ENCODE measurements around the gene YAP1.
"Not testable (repeated sequence)": the region's sequence is repeated elsewhere in the genome, so short reads cannot be mapped to it uniquely, and the experiment has no call there.

Gene YAP1

DNA sequence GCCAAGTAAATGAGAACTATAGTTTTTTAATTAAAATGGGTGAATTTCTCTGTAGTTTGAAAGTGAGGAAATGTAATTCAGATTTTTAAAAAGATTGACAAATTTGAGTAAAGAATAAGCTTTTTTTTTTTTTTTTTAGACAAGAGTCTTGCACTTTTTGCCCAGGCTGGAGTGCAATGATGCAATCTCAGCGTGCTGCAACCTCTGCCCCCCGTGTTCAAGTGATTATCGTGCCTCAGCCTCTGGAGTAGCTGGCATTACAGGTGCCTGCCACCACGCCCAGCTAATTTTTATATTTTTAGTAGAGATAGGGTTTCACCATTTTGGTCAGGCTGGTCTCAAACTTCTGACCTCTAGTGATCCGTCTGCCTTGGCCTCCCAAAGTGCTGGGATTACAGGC lies 90.1 kb downstream of the YAP1 start:
- DNase-seq (ENCODE audit: low read depth in 2 of 2): not testable (repeated sequence)

DNA sequence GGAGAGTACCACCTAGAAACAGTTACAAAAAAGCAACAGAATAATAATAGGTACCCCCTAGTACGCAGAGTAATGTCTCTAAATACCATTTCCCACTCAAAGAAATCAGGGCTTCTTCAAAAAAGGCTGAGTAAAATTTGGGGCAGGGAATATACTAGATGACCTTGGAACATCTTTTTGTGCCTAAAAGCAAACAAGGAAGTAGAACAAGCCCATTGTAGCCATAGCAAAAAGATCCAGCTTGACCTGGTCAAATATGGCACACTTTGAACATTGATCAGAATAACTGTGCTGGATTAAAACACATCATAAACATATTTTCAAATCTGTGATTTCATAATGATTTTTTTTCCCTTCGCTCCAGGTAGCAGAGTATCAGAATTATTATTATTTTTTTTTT lies 91.5 kb downstream of the YAP1 start:
- DNase-seq (ENCODE audit: low read depth in 2 of 2): no peak

DNA sequence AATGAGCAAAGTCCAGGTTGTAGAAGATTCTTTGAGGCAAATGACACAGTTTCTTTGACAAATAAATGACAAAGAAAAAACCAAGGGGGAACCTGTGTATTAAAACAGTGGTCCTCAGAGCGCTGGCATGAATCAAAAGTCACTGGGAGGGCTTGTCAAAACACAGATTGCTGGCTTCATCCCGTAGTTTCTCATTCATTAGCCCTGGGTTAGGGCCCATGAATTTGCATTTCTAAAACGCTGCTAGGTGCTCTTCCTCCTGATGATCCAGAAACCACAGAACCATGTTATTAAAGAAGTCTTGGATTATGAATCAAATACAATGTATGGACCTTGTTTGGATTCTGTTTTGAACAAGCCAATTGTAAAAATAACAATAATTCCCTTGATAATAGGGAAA lies 92.7 kb downstream of the YAP1 start:
- DNase-seq (ENCODE audit: low read depth in 2 of 2): no peak

DNA sequence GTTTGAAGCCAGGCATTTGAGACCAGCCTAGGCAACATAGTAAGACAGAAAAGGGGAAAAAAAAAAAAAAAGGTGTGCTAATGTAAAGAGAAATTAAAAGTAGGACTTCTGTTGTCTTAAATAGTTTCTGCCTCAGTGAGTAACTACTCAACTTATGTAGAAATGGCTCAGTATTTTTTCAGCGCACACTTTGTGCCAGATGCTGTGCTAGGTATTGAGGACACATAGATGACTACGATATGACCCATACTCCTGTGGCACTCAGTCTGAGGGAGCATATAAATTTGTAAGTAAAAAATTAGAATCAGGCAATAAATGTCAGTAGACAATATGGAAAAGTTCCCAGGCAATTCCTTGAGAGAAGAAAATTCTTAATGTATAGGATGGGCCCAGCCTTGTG lies 93.9 kb downstream of the YAP1 start:
- DNase-seq (ENCODE audit: low read depth in 2 of 2): no peak

DNA sequence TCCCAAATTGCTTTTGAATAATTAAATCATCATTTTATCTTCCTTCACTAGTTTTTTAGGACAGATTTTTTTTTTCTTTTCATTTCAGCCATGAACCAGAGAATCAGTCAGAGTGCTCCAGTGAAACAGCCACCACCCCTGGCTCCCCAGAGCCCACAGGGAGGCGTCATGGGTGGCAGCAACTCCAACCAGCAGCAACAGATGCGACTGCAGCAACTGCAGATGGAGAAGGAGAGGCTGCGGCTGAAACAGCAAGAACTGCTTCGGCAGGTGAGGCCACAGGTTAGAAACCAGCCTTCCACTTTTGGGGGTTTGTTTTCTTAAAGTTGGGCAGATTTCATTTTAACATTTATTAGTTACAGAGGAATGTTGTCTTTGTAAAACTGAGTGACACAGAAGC lies 95.6 kb downstream of the YAP1 start:
- no peak for DNase-seq (ENCODE audit: low read depth in 2 of 2)

DNA sequence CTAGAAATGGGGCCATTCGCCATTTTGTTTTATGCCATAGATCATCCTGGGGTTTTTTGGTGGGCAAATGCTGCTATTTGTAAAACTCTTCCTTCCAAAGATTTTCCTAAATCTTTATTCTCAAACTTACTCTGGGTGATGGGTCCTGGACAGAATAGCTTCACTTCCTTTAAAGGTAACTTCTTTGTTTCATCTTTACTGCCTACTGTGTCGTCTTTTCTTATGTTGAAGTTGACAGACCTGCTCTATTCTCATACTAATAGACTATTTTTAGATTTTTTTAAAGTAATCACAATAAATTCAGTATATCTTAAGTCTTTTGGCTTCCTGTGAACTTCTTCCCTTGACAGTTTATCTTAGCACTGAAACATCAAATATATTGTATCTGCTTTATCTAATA lies 98.6 kb downstream of the YAP1 start:
- DNase-seq (ENCODE audit: low read depth in 2 of 2): no peak

DNA sequence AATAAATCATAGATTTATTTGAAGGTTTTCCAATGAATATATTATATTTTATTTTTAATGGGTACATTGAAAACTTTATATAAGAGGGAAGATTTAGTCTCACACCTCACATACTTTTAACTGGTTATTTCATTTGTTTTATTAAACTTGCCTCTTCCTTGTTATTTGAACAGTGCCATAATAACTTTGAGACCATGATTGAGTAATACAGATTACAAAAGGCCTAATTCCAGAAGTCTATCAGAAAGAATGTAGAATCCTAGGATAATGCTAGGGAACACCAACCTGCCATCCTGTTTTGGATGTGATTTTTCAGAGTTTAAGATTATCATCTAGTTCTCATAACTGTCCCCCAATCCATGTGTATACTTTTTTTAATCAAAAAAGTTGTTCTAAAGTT lies 104.4 kb downstream of the YAP1 start:
- no peak for DNase-seq (ENCODE audit: low read depth in 2 of 2)

DNA sequence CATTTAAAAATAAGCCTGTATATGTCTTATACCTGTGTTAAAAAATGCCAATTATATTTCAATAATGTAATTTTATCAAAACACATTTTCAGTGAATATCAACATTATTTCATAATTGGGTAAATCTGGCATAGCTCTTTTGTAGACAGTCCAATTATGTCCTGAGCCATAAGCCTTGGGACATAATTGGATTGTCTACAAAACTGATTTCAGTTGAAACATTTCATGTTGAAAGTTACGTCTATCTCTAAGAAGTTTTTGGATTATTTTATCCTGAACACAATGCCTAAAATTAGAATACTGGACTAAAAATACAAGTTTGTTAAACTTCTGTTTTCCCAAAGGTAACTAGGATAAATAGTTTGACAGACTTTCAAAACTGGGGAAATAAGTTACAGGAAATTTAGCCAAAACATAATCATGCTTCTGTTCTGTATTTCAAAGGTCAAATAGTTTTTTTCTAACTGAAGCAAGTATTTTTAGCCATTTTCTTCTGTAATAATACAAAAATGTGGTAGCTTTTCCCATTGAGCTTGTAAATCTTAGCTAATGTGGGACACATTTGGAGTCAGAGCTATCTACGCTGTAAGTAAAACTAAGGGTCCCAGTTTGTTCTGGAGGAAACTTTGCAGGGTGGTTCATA lies 106.3 kb downstream of the YAP1 start:
- DNase-seq (ENCODE audit: low read depth in 2 of 2): no peak

DNA sequence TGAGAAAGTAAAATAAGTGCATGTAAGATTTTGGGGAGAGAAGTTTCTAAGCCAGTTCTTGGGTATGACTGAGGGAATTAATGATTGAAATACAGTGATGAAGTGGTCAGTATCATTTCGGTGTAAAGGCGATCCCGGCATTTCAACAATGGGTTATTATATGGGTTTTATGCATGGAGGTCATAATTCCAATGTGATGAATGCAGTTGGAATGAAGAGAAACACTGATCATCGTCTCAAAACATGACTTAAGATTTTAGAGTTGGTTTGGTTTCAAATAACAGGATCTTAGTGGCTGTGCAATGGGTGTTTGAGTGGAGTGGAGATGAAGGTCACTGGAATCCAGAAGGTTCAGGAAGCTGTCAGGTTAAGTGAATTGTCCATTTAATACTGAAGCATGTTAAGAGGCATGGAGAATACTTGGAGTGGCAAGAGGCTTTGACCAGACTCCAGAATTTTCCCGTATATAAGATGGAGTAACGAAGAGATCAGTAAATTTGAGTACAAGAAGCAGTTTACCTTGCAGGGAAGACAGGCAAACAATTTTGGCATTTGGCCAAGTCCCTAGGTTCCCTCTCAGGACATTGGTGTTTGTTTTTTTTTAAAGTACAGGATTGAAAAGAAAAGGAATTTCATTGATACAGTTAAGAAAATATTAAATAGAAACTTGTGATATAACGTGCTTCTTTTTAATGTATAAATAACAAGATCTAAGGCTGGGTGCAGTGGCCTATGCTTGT lies 110.7 kb downstream of the YAP1 start:
- DNase-seq (ENCODE audit: low read depth in 2 of 2): no peak

DNA sequence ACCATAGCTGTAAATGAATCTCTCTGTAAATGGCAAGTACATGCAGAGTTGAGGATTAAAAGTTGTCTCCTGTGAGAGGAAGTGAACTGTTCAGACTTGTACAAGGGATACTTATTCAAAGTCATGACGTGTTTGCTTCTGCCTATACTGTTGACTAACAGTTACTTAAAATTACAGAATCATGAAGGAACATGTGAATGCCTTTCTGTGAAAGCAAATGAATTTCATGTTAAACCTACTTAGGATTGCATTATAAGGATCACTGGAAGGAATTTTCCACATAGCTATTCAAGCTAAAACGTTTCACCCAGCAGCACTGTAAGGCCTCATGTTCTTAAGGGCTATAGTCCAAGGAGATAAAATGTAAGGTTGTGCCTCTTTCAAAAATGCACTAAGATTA lies 113.6 kb downstream of the YAP1 start:
- no peak for DNase-seq (ENCODE audit: low read depth in 2 of 2)

DNA sequence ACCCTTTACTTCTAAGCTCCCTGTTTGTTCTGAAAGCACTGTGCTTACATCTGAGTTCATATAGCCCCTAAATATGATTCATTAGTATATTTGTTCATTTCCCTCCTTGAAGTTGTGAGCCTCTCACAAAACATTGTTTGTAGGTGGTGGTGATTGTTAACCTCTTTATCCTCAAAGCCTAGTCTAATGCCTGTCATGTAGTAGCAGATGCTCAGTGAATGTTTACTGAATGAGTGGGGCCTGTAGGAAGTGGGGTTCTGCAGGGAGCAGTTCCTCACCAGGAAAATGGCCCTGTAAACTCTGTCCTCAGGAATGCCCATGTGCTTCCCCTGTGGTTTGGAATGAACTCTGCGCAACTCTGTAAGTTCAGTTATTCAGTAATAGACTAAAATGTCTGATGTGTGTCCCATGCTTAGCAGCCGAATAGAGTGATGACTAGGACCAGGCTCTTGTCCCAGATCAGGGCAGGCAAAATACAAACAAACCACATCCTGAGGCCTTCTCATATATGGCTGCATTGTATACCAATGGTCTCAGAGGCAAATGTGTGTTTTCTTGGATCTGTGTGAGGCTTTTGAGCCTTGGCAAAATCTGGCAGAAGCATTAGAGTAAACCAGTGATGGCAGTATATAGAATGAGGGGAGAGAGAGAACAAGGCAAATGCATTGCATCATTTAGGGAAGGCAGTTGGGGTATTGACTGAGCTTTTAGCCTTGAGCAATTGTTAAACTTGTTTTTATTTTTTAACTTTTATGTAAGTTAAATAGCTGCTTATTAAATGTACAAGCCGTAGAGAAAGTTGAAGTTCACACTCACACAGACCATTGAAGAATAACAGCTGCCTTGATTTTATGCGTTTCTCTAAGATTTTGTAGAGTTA lies 115.7 kb downstream of the YAP1 start:
- DNase-seq (ENCODE audit: low read depth in 2 of 2): no peak

DNA sequence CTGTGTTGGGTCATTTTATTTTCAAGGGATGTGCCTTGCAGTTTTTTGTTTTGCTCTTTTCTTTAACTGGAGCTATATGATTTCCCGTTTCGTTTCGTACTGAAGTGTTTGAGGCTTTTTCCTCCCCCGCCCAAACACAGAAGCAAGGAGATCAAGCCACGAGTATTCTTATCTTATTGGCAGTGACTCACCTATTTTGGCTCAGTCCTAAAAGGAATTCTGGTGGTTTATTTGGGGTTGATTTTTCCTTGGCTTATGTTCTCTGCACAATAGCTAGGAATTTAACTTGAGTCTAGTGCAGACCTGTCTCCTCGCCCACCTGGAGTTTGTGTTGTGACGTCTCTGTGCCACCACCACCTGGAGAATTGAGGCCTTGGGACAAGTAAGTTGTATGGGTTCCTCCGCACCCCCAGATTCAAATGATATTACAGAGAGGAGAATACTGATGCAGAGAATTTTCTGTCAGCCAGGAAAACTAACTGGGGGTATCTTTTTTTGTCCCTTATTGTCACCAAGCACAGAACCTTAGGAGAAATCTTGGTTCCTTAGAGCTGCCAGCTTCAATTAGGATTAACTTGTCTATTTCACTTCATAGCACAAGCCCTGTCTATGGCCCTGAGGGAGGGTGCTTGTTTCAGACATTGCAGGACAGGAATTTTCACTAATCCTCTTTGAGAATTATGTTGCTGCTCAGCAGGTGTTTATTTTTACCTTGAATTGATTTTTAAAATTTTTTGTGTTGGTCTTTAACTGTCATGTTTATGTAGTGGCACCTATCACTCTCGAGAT lies 116.6 kb downstream of the YAP1 start:
- DNase-seq (ENCODE audit: low read depth in 2 of 2): no peak

DNA sequence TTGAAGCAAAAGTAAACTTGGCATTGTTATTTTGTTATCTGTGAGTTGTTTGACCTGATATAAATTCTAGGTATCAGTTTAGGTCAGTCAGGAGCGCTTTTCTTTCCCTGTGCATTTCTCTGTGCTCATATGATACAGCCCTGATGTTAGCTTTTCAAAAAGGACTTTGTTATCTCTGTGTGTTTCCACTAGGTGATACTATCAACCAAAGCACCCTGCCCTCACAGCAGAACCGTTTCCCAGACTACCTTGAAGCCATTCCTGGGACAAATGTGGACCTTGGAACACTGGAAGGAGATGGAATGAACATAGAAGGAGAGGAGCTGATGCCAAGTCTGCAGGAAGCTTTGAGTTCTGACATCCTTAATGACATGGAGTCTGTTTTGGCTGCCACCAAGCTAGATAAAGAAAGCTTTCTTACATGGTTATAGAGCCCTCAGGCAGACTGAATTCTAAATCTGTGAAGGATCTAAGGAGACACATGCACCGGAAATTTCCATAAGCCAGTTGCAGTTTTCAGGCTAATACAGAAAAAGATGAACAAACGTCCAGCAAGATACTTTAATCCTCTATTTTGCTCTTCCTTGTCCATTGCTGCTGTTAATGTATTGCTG lies 119.4 kb downstream of the YAP1 start:
- no peak for DNase-seq (ENCODE audit: low read depth in 2 of 2)

DNA sequence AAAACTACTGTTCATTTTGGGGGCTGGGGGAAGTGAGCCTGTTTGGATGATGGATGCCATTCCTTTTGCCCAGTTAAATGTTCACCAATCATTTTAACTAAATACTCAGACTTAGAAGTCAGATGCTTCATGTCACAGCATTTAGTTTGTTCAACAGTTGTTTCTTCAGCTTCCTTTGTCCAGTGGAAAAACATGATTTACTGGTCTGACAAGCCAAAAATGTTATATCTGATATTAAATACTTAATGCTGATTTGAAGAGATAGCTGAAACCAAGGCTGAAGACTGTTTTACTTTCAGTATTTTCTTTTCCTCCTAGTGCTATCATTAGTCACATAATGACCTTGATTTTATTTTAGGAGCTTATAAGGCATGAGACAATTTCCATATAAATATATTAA lies 119.9 kb downstream of the YAP1 start:
- DNase-seq (ENCODE audit: low read depth in 2 of 2): no peak

DNA sequence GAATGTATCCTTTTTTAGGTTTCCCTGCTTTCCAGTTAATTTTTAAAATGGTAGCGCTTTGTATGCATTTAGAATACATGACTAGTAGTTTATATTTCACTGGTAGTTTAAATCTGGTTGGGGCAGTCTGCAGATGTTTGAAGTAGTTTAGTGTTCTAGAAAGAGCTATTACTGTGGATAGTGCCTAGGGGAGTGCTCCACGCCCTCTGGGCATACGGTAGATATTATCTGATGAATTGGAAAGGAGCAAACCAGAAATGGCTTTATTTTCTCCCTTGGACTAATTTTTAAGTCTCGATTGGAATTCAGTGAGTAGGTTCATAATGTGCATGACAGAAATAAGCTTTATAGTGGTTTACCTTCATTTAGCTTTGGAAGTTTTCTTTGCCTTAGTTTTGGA lies 120.7 kb downstream of the YAP1 start:
- no peak for DNase-seq (ENCODE audit: low read depth in 2 of 2)

DNA sequence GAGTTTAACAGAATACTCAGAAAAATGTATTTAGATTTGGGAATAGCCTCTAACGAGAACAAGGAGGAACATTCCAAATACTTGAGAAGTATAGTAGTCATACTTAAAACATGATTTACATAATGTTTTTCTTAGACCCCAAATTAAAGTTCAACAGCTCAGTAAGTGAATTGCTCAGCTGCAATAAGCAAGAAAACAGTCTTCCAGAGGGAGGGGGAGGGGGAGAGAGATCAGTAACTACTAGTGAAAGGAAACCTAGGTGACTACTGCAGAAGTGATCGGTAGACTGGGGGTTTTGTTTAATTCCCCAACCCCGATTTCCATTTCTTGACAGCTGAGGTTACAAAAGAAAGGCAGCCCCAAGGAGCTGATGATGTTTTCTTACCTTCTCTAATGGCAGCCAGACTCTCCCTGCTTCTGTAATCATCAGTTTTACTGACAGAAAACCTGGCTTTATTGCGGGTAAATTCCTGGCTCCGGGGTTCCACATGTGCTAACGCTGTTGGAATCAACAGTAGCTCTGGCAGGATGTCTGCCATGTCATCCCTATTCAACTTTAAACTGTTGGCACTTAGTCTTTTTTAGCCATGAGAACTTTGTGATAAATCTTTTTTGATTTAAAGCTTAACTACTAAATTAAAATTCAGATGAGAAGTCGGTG lies 124.7 kb downstream of the YAP1 start:
- DNase-seq (ENCODE audit: low read depth in 2 of 2): no peak

DNA sequence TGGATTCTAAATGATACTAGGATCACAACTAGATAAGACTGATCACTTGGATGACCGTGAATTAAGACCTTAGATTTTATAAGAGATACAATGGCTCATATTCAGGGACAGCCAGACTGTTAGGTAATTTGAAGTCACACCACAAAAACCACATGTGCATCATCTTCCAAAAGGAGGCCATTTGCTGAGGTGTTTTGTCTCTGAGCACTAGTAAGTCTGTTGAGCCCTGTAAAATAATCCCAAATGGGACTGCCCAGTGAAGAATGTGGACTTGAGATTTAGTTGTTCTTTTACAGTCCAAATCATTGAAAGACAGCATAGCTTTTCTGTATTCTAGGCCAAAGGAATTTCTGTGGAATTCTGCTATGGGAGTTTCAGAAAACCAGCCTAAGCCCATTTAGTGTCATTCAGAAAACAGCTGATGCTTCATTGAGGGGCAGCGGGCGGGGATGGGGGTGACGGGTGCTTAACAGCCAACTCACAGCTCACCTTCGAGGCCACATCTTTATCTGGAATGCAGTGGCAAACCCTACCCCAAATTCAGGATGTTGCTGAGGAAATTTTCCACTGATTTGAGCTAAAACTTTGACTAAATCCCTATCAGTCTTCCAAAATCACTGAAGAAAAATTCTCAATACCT lies 127.0 kb downstream of the YAP1 start:
- no peak for DNase-seq (ENCODE audit: low read depth in 2 of 2)

DNA sequence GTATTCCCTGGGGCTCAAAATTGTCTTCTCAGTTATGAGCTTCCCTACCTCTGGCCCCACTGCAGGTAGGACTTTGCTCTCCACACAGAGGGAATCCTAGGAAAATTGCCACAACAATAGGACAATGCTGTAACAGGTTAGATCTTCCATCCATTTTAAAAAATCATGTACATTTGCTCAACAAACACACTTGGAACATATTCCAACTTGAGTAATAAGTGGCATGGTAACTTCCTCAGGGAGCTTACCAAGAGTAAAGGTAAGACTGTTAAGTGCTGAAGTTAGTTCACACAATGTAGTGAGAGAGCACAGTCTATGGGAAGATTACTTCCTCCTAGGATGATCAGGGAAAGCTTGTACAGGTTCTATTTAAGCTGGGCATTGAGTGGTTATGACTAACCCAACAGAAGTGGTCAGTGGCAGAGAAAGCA lies 128.2 kb downstream of the YAP1 start:
- no peak for DNase-seq (ENCODE audit: low read depth in 2 of 2)

DNA sequence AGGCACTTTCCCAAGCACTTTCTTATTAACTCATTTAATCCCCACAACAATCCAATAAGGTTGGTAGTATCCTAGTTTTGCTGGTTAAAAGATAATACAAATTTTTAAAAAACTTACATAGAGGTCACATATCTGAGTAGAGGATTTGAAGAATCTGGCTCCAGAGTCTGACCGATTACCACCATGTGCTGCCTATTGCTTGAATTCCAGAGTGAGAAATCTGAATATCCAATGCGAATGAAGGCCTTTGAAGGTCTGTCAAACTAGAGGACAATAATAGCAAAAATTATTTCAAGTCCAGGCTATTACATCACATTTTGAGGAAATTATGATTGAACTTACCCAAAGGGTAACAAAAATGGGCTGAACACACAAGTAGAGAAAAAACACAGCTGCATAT lies 129.2 kb downstream of the YAP1 start:
- DNase-seq (ENCODE audit: low read depth in 2 of 2): no peak

DNA sequence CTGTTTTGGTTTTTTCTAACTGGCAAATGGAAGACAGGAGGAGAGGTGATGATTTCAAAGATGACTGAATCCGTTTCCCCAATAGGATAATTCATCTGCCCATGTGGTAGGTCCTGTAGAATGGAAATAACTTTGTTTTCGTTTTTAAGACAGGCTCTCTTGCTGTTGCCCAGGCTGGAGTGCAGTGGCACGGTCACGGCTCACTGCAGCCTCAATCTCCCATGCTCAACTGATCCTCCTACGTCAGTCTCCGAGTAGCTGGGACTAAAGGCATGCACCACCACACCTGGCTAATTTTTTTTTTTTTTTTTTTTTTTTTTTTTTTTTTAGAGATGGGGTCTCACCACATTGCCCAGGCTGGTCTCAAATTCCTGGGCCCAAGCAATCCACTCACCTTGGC lies 129.7 kb downstream of the YAP1 start:
- DNase-seq (ENCODE audit: low read depth in 2 of 2): no peak

DNA sequence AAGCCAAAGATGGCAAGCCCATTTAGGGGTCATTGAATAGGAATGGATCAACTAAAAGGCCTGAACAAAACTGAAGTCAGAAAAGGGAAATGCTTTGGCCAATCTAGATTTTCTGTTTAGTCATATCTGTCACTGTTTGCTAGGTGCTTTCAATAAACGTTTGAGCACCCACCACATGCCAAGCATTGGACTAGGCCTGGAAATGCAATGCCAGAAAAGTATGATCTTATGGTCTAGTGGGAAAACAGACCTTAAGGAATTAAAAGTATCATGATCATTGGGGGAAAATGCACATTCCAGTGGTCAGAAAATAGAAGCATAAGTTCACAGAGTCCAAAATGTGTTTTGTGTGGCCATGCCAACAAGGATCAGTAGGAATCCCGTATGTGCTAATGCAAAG lies 130.3 kb downstream of the YAP1 start:
- no peak for DNase-seq (ENCODE audit: low read depth in 2 of 2)
